ENCODE results near the gene FNTB. TPM values are rescaled to one million over a fixed set of nuclear protein-coding genes. Genes with fewer than 3 reads are reported as not detected.

The FNTB gene
- polyA plus RNA-seq, 1 donor from 2014 or later: 6.7 TPM

DNA sequence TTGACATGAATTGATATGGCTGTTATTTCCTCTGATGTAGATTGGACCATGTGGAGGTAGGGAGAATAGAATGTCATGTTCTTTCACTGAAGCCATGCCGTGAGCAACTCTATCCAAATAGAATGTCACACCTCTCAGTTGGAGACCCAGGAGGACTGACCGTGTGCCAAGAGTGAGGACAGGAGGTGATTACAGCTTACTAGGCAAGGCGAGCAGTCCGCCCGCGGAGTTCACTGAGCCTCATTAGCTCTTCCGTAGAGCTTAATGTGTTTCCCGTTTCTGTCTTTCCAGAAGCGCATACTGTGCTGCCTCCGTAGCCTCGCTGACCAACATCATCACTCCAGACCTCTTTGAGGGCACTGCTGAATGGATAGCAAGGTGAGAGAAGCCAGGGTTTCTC, 45.6 kb downstream of the FNTB start:
- no peak overlapping the region for H2AFZ ChIP-seq (ENCODE audit: low read depth, low read length)
- H3K9me2 ChIP-seq (ENCODE audit: insufficient read depth, low read length): no peaks in the 10 kb centered on the region
- no peak overlapping the region for H3K4me2 ChIP-seq (ENCODE audit: low read length)
- no peaks in the 10 kb centered on the region for H4K20me1 ChIP-seq (ENCODE audit: insufficient read depth)
- no peaks in the 10 kb centered on the region for H3K9me3 ChIP-seq (ENCODE audit: low read length)
- no peaks in the 10 kb centered on the region for H3K79me2 ChIP-seq (replicated peaks; ENCODE audit: insufficient read depth, low read length)
- H3K27ac ChIP-seq (ENCODE audit: low read length): no peak overlapping the region
- no peak overlapping the region for H3K9ac ChIP-seq (ENCODE audit: low read length)
- H3K4me3 ChIP-seq (ENCODE audit: low read length): no peak overlapping the region
- H3K36me3 ChIP-seq (ENCODE audit: insufficient read depth, low read length): no peaks in the 10 kb centered on the region
- TF ChIP-seq, protein P1, sequence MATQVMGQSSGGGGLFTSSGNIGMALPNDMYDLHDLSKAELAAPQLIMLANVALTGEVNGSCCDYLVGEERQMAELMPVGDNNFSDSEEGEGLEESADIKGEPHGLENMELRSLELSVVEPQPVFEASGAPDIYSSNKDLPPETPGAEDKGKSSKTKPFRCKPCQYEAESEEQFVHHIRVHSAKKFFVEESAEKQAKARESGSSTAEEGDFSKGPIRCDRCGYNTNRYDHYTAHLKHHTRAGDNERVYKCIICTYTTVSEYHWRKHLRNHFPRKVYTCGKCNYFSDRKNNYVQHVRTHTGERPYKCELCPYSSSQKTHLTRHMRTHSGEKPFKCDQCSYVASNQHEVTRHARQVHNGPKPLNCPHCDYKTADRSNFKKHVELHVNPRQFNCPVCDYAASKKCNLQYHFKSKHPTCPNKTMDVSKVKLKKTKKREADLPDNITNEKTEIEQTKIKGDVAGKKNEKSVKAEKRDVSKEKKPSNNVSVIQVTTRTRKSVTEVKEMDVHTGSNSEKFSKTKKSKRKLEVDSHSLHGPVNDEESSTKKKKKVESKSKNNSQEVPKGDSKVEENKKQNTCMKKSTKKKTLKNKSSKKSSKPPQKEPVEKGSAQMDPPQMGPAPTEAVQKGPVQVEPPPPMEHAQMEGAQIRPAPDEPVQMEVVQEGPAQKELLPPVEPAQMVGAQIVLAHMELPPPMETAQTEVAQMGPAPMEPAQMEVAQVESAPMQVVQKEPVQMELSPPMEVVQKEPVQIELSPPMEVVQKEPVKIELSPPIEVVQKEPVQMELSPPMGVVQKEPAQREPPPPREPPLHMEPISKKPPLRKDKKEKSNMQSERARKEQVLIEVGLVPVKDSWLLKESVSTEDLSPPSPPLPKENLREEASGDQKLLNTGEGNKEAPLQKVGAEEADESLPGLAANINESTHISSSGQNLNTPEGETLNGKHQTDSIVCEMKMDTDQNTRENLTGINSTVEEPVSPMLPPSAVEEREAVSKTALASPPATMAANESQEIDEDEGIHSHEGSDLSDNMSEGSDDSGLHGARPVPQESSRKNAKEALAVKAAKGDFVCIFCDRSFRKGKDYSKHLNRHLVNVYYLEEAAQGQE (IDR thresholded peaks at IDR 0.05; ENCODE audit: borderline replicate concordance): no peak
- TF ChIP-seq SMC3 (conservative IDR thresholded peaks at IDR 0.05; ENCODE audit: poor library complexity): no peak
- no peak for TF ChIP-seq MXI1 (conservative IDR thresholded peaks at IDR 0.05; ENCODE audit: poor library complexity, severe bottlenecking)
- TF ChIP-seq EP300 (conservative IDR thresholded peaks at IDR 0.05; ENCODE audit: poor library complexity, severe bottlenecking): no peak
- no peak for TF ChIP-seq EZH2 (IDR thresholded peaks at IDR 0.05; ENCODE audit: borderline replicate concordance, insufficient read depth, low read length, poor library complexity, severe bottlenecking)
- TF ChIP-seq RAD21 (conservative IDR thresholded peaks at IDR 0.05): no peak
- no peak for TF ChIP-seq TAF1 (IDR thresholded peaks at IDR 0.05; ENCODE audit: low read depth)
- no peak for TF ChIP-seq POLR2AphosphoS5 (IDR thresholded peaks at IDR 0.05)
- TF ChIP-seq, protein P2, sequence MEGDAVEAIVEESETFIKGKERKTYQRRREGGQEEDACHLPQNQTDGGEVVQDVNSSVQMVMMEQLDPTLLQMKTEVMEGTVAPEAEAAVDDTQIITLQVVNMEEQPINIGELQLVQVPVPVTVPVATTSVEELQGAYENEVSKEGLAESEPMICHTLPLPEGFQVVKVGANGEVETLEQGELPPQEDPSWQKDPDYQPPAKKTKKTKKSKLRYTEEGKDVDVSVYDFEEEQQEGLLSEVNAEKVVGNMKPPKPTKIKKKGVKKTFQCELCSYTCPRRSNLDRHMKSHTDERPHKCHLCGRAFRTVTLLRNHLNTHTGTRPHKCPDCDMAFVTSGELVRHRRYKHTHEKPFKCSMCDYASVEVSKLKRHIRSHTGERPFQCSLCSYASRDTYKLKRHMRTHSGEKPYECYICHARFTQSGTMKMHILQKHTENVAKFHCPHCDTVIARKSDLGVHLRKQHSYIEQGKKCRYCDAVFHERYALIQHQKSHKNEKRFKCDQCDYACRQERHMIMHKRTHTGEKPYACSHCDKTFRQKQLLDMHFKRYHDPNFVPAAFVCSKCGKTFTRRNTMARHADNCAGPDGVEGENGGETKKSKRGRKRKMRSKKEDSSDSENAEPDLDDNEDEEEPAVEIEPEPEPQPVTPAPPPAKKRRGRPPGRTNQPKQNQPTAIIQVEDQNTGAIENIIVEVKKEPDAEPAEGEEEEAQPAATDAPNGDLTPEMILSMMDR (IDR thresholded peaks at IDR 0.05; ENCODE audit: poor library complexity, severe bottlenecking): no peak
- H3K27me3 ChIP-seq (ENCODE audit: insufficient read depth, low read depth, low read length): no peaks in the 10 kb centered on the region
- no peaks in the 10 kb centered on the region for H3F3A ChIP-seq (ENCODE audit: insufficient read depth, low read length, poor library complexity, severe bottlenecking)

DNA sequence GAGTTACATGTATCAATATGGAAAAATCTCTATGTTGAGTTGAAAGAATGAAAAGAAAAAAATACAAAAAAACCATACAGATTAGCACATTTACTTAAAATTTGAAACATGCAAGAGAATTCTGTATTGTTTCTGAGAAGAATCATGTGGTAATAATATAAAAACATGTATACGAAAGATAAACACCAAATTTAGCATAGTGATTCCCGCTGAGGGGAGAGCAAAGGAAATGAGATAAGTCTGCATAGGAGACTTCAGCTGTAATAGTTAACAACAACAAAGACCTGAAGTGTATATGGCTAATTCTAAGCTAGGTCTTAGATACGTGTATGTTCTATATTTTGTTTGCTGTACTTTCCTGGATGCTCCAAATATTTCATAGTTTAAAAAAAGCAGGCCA, 46.5 kb downstream of the FNTB start:
- Histone ChIP-seq H3K9ac (ENCODE audit: low read length) (no peak overlapping the region), H3K4me2 (ENCODE audit: low read length) (no peak overlapping the region), H3K79me2 (replicated peaks; ENCODE audit: insufficient read depth, low read length) (no peaks in the 10 kb centered on the region), H2AFZ (ENCODE audit: low read depth, low read length) (no peak overlapping the region), H3K9me3 (ENCODE audit: low read length) (no peaks in the 10 kb centered on the region), H3K4me3 (ENCODE audit: low read length) (no peak overlapping the region), H3K36me3 (ENCODE audit: insufficient read depth, low read length) (no peaks in the 10 kb centered on the region), H3K27me3 (ENCODE audit: insufficient read depth, low read depth, low read length) (no peaks in the 10 kb centered on the region), H4K20me1 (ENCODE audit: insufficient read depth) (no peaks in the 10 kb centered on the region), H3K9me2 (ENCODE audit: insufficient read depth, low read length) (no peaks in the 10 kb centered on the region), H3K27ac (ENCODE audit: low read length) (no peak overlapping the region), H3F3A (ENCODE audit: insufficient read depth, low read length, poor library complexity, severe bottlenecking) (no peaks in the 10 kb centered on the region)
- TF ChIP-seq, protein P1 (IDR thresholded peaks at IDR 0.05; ENCODE audit: borderline replicate concordance): no peak
- TF ChIP-seq EZH2 (IDR thresholded peaks at IDR 0.05; ENCODE audit: borderline replicate concordance, insufficient read depth, low read length, poor library complexity, severe bottlenecking) (no peak), RAD21 (conservative IDR thresholded peaks at IDR 0.05) (no peak), MXI1 (conservative IDR thresholded peaks at IDR 0.05; ENCODE audit: poor library complexity, severe bottlenecking) (no peak), EP300 (conservative IDR thresholded peaks at IDR 0.05; ENCODE audit: poor library complexity, severe bottlenecking) (no peak), TAF1 (IDR thresholded peaks at IDR 0.05; ENCODE audit: low read depth) (no peak), SMC3 (conservative IDR thresholded peaks at IDR 0.05; ENCODE audit: poor library complexity) (no peak), POLR2AphosphoS5 (IDR thresholded peaks at IDR 0.05) (no peak)
- TF ChIP-seq, protein P2 (IDR thresholded peaks at IDR 0.05; ENCODE audit: poor library complexity, severe bottlenecking): no peak
